ENCODE results near the gene PTPRT. TPM values are rescaled to one million over a fixed set of nuclear protein-coding genes. Genes with fewer than 3 reads are reported as not detected.

Gene PTPRT
- total RNA-seq, 3 donors from 2014 or later = 0.32 to 6.3 (median 4.9) TPM

DNA sequence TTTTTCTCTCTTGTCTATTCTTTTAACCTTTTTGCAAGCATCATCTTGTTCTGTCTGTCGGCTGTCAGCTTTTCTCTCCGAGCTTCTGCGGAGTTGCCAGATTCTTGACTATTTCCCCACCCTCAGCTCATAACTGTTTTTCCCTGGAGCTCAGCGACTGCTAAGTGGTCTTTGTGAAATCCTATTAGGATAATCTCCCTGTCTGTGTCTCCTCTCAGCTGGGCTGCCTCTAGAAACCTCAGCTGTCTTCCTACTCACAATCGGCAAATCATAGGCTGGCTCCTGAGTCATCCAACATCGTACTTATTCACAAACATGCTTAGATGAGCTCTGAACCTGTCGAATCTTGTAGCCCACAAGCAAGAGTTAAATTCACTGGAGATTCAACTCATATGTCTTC lies 332.3 kb downstream of the PTPRT start:
- intact Hi-C loops (cut with DNase I; ENCODE audit: low total_unique reads) = no loop called here
- no peaks in the 10 kb centered on the region for H3K27me3 ChIP-seq
- H3K9me3 ChIP-seq = no peaks in the 10 kb centered on the region
- no peak overlapping the region for H3K27ac ChIP-seq
- no peaks in the 10 kb centered on the region for H3K36me3 ChIP-seq
- no peak for DNase-seq (ENCODE audit: low spot score in 2 of 2)
- TF ChIP-seq POLR2AphosphoS5 (IDR thresholded peaks at IDR 0.05) = no peak
- TF ChIP-seq, protein P1, sequence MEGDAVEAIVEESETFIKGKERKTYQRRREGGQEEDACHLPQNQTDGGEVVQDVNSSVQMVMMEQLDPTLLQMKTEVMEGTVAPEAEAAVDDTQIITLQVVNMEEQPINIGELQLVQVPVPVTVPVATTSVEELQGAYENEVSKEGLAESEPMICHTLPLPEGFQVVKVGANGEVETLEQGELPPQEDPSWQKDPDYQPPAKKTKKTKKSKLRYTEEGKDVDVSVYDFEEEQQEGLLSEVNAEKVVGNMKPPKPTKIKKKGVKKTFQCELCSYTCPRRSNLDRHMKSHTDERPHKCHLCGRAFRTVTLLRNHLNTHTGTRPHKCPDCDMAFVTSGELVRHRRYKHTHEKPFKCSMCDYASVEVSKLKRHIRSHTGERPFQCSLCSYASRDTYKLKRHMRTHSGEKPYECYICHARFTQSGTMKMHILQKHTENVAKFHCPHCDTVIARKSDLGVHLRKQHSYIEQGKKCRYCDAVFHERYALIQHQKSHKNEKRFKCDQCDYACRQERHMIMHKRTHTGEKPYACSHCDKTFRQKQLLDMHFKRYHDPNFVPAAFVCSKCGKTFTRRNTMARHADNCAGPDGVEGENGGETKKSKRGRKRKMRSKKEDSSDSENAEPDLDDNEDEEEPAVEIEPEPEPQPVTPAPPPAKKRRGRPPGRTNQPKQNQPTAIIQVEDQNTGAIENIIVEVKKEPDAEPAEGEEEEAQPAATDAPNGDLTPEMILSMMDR (IDR thresholded peaks at IDR 0.05) = no peak
- no peak for TF ChIP-seq POLR2A (IDR thresholded peaks at IDR 0.05)
- H3K4me1 ChIP-seq = no peaks in the 10 kb centered on the region
- no peak overlapping the region for H3K4me3 ChIP-seq

GRCh38 chr20:42855896-42856295 lies 333.8 kb downstream of the PTPRT start:
- H3K4me3 ChIP-seq = no peak overlapping the region
- intact Hi-C loops (cut with DNase I; ENCODE audit: low total_unique reads) = no loop called here
- TF ChIP-seq POLR2A (IDR thresholded peaks at IDR 0.05) (no peak), POLR2AphosphoS5 (IDR thresholded peaks at IDR 0.05) (no peak)
- TF ChIP-seq, protein P1 (IDR thresholded peaks at IDR 0.05) = no peak
- H3K4me1 ChIP-seq = no peaks in the 10 kb centered on the region
- DNase-seq (ENCODE audit: low spot score in 2 of 2) = no peak
- no peaks in the 10 kb centered on the region for H3K36me3 ChIP-seq
- H3K9me3 ChIP-seq = no peaks in the 10 kb centered on the region
- H3K27ac ChIP-seq = no peak overlapping the region
- H3K27me3 ChIP-seq = no peaks in the 10 kb centered on the region

GRCh38 chr20:42852691-42853090 lies 337.0 kb downstream of the PTPRT start:
- no peak for DNase-seq (ENCODE audit: low spot score in 2 of 2)
- intact Hi-C loops (cut with DNase I; ENCODE audit: low total_unique reads) = no loop called here
- H3K4me1 ChIP-seq = no peaks in the 10 kb centered on the region
- no peaks in the 10 kb centered on the region for H3K9me3 ChIP-seq
- no peak overlapping the region for H3K27ac ChIP-seq
- no peaks in the 10 kb centered on the region for H3K27me3 ChIP-seq
- no peaks in the 10 kb centered on the region for H3K36me3 ChIP-seq
- no peak overlapping the region for H3K4me3 ChIP-seq
- TF ChIP-seq POLR2A (IDR thresholded peaks at IDR 0.05) (no peak), POLR2AphosphoS5 (IDR thresholded peaks at IDR 0.05) (no peak)
- TF ChIP-seq, protein P1 (IDR thresholded peaks at IDR 0.05) = no peak

GRCh38 chr20:42846784-42847490 lies 342.8 kb downstream of the PTPRT start:
- Histone ChIP-seq H3K27ac (peak overlapping the region in 1 of 2 donors; percentile 7), H3K4me3 (no peak overlapping the region), H3K9me3 (no peaks in the 10 kb centered on the region), H3K4me1 (no peaks in the 10 kb centered on the region), H3K27me3 (no peaks in the 10 kb centered on the region), H3K36me3 (no peaks in the 10 kb centered on the region)
- intact Hi-C loops (cut with DNase I; ENCODE audit: low total_unique reads) = loop anchor here (2.0 kb wide), 1 partner anchor 72 kb away; no protein-coding TSS in a partner anchor
- TF ChIP-seq, protein P1 (IDR thresholded peaks at IDR 0.05) = no peak
- TF ChIP-seq POLR2A (IDR thresholded peaks at IDR 0.05) (no peak), POLR2AphosphoS5 (IDR thresholded peaks at IDR 0.05) (no peak)
- no peak for DNase-seq (ENCODE audit: low spot score in 2 of 2)

GRCh38 chr20:42844751-42845150 lies 345.0 kb downstream of the PTPRT start:
- intact Hi-C loops (cut with DNase I; ENCODE audit: low total_unique reads) = no loop called here
- Histone ChIP-seq H3K9me3 (no peaks in the 10 kb centered on the region), H3K4me3 (no peak overlapping the region), H3K27me3 (no peaks in the 10 kb centered on the region), H3K4me1 (no peaks in the 10 kb centered on the region), H3K27ac (no peak overlapping the region), H3K36me3 (no peaks in the 10 kb centered on the region)
- TF ChIP-seq, protein P1 (IDR thresholded peaks at IDR 0.05) = no peak
- TF ChIP-seq POLR2A (IDR thresholded peaks at IDR 0.05) (no peak), POLR2AphosphoS5 (IDR thresholded peaks at IDR 0.05) (no peak)
- no peak for DNase-seq (ENCODE audit: low spot score in 2 of 2)

Measured in breast epithelium (tissue), 4 donors.